KG1 (cell line): ENCODE data around the gene HMCN2.
A peak's percentile ranks its signal among the peaks of the same experiment; 100 is the strongest.

Experiments used
- DNase-seq: peaks from one replicate; lab custom pipeline; 2025; lab: John Stamatoyannopoulos, UW

Gene HMCN2

GRCh38 chr9:130451509-130452388 is 186.2 kb downstream of the HMCN2 start:
- DNase-seq: no peak

GRCh38 chr9:130452835-130453234 is 187.3 kb downstream of the HMCN2 start:
- DNase-seq: no peak

DNA sequence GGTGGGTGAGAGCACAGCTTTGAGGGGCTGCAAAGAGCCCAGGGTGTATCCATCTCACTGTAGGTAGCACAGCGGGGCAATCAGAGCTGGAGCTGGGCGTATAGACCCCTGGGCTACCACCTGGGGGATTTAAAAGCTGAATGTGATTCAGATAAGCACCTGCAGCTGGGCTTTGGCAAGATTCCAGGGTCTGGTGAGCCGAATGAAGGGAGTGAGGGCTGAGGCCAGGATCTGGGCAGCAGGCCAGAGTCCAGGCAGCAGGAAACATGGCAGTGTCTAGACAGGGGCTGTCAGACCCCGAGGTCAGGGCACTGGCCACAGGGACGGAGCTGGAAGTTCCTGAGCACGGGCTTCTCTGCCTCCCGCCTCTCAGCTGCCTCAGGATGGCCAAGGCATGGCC is 187.9 kb downstream of the HMCN2 start:
- DNase-seq: no peak

DNA sequence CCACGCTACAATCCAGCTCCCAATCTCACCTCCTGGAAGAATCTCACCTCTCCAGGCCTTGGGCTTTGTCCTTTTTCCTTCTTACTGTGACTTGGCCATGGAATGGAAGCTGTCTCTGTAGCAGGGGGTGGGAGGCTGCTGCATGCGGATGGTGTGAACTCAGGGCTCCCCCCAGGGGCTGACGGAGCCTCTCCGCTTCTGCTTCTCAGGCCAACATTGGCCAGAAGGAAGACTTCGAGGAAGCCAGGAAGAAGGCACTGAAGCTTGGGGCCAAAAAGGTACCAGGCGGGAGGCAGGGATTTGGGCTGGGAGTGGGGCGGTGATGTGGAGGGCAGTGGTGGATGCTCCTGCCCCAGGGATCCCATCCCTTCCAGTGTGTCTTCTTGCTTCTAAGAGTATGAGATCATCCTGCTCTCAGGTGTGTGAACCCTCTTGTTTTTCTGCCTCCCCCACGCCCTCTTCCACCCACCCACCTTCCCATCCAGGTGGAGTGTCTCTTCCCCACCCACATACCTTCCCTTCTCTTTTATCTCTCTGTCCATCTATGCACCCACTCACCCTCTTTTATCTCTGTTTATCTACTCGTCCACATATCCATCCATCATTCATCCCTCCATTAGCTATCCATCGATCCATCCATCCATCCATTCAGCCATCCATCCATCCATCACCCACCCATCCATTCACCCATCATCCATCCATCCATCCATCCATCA is 188.7 kb downstream of the HMCN2 start:
- no peak for DNase-seq

GRCh38 chr9:130454812-130455325 is 189.3 kb downstream of the HMCN2 start:
- no peak for DNase-seq

DNA sequence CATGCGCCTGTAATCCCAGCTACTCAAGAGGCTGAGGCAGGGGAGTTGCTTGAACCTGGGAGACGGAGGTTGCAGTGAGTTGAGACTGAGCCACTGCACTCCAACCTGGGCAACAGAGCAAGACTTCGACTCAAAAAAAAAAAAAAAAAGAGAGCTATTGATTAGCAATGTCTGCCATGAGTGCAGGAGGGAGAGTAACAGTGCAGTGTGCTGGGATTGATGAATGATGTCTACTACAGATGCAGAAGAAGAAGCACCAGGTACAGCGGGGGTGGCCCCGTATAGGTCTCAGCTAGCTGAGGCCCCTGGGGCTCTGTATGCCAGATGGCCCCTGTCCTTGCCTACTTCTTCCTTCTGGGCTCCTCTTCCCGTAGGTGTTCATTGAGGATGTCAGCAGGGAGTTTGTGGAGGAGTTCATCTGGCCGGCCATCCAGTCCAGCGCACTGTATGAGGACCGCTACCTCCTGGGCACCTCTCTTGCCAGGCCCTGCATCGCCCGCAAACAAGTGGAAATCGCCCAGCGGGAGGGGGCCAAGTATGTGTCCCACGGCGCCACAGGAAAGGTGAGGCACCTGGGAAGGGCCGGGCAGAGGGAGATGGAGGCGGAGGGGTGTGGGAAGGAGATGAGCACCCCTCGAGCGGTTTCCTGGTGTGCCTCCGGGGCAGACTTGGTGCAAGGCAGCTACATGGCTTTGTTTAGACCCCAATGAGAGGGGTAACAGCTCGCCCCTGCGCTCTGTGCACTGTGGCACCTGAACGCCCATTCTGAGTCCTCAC is 192.7 kb downstream of the HMCN2 start:
- DNase-seq: no peak

DNA sequence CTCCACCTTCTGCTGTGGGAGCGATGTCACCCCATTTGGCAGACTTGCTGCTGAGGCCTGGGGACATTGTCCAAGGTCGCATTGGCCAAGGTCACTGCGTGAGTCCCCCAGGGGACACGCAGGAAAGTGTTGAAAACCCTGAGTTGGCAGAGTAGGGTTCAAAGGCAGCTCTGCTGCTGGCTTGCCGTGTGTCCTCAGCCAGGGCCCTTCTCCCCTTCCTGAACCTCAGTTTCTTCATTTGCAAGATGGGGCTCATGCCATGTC is 193.2 kb downstream of the HMCN2 start:
- no peak for DNase-seq

DNA sequence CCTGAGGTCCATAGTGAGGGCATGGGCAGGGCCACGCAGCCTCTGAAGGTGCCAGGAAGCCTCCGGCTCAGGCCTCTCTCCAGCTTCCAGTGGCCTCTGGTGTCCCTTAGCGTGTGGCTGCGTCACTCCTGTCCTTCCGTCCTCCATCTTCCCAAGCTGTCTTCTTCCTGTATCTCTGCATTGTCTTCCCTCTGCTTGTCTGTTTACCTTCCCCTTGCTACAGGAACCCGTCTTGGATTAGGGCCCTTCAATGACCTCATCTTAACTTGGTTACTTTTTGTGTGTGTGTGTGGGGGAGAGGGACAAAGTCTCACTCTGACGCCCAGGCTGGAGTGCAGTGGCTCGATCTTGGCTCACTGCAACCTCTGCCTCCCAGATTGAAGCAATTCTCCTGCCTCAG is 193.6 kb downstream of the HMCN2 start:
- no peak for DNase-seq

GRCh38 chr9:130459941-130460669 is 194.5 kb downstream of the HMCN2 start:
- DNase-seq: no peak

DNA sequence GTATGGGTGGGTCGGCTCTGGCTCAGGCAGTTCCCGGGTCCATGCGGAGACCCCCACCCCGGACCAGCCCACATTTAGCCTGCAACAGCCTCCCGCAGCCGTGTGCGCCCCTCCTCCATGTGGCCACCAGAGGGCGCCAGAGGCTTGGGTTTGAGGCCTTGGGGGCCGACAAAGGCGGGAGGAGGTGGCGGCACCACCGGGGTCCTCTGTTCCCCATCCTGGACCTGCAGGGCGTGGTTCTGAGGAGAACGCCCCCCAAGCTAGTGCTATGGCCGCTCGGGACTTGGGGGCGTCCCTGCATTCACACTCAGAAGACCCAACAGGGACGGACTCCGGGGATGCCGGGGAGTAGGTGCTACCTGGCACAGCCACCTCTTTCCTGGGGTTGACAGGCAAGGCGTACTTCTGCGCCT is 195.7 kb downstream of the HMCN2 start:
- peak; percentile 30 for DNase-seq

DNA sequence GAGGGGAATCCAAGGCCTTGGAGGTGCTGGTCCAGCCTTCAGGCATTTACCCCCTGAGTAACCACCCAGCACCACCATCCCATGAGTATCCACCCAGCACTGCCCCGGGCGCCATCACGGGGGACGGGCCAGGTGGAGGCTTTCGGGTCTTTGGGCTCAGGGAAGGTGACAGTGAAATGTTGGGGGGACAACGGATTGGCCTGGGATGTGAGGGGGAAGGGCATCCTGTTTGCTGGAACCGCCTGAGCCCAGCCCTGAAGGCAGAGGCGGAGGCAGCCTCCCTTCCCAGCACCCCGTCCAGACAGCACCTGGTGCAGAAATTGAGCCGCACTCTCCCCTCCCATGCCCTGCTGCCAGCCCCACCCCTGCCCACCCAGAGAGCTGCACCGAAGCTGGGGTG is 196.2 kb downstream of the HMCN2 start:
- no peak for DNase-seq

DNA sequence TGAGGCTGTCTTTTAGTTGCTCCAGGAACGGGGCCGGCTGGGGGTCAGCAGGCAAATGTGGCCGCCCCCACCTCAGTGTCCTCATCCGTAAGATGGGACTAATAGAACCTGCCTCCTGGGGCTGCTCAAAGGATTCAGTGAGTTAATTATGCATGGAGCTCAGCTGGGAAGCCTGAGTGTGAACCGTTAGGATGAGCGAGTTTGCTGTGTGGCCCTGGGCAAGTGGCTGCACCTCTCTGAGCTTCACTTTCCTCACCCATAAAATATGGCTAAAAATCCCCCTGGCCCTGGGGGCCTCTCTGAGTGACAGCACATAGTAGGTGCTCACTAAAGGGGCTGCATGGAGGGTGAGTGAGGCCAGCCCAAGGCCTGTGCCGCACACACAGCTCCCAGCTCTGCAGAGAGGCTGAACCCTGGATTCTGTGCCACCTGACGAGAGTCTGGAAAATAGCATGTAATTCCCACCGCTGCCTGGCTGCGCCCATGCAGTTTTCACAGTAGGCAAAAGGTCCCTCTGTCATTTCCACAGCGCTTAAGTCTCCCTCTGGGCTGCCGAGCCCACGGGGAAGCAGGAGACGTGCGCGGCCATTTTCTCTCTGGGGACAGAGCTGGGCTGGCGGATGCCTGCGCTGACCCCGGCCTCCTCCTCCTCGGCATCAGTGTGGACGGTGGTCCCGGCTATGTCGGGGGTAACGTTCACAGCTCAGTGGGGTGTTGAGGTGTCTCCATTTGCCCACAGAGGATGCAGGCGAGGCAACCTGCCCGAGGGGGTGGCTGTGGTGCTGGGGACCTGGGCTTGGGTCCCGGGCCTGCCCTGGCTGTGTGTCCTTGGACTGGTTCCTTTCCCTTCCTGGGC is 197.4 kb downstream of the HMCN2 start:
- no peak for DNase-seq

DNA sequence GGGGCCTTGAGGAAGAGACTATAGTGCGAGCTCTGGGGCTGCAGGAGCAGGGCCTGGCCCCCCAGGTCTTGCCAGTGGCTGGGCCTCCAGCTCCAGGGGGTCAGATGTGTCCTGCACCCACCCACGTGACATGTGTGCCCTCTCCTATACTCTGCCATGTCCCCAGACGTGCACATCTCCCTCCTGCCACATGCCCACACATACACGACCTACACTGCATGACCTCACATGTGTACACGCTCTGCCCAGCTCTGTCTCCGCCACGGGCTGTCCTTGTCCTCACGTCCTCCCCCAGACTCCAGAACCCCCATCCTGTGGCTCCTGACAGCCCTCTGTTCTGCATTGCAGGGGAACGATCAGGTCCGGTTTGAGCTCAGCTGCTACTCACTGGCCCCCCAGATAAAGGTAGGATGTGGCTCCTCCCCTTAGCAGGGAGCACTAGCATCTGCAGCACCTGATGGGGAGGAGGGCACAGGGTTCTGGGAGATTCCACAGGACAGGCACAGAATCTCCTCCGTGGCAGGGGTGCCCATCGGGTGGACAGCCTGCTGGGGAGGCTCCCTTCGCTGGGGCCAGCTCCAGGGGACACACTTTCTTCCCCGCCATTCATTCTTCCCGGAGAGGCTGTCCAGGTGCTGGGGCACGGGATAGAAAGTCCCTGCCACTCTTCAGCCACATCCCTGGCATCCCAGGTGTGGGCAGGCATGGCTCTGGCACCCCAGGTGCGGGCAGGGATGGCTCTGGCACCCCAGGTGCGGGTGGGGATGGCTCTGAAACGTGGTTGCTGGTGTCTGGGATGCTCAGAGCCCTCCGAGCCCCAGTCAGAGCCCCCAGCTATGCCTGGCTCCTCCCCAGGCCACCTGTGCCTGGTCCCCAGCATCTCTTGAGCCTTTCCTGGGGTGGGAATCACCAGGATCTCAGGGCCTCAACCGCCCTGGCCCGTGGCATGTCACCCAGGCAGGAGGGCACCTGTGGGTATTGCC is 198.5 kb downstream of the HMCN2 start:
- DNase-seq: no peak

- DNase-seq: no peak
Measured at GRCh38 chr9:130465383-130466096, 200.0 kb downstream of the HMCN2 start.

DNA sequence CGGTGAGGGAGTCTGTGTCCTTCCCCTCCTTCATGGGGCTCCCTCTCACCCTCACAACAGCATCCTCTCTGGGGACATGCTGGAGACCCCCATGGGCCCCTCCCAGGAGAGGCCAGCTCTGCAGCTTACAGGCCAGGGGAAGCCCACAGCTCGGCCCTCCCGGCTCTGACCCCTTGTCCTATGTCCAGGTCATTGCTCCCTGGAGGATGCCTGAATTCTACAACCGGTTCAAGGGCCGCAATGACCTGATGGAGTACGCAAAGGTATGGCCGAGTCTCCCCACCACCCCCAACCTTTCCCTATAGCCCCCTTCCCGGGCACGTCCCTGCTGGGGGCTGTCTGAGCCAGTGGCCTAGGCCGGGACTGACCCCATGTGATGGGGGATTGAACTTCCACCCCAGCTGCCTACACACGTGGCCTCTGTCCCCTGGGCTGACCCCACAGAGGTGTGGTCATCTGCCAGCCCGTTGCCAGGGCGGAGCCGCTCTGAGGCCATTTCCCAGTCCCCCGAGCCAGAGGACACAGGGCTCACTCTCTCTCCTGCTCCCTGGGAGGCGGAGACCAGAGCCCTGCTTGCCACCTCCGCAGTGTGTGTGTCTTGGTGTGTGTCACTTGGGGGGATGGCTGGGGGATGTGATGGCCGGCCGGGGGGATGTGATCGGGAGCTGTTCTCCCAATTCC is 201.1 kb downstream of the HMCN2 start:
- no peak for DNase-seq

DNA sequence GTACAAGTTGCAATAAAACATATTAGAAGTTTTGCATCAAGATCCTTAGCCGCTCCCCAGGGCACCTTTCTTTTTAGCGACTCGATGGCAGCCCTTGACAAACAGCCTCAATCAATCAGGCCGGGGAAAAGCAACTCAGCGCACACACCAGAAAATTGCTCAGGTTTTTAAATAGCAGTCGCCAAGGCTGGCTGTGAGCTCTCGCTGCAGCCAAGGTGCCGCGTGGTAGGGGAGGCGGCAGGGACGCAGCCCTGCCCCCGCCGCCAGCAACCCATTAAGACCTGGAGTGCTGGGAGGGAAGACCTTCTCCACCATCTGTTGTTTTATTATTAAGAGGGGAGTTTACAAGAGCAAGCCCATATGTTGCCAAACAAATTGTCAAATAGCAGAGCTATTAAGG is 201.8 kb downstream of the HMCN2 start:
- no peak for DNase-seq

- DNase-seq: no peak
Measured at GRCh38 chr9:130468566-130468965, 203.0 kb downstream of the HMCN2 start.

- DNase-seq: no peak
Measured at GRCh38 chr9:130470269-130470668, 204.7 kb downstream of the HMCN2 start.

- no peak for DNase-seq
Measured at GRCh38 chr9:130470950-130471349, 205.4 kb downstream of the HMCN2 start.
